Left cardiac atrium (tissue), 4 donors: ENCODE results near the gene RELN. TPM values are rescaled to one million over a fixed set of nuclear protein-coding genes. Genes with fewer than 3 reads are reported as not detected.

Experiments used
- ATAC-seq, 2 donors: fragments of 200-7000 bp; cut with Tn5 transposase; one replicate each; pipeline ENCODE4 v1.9.1; 2020; ENCODE audit warnings: mild to moderate bottlenecking in 2 of 2, moderate library complexity in 2 of 2
- DNase-seq: peaks from one replicate; pipeline ENCODE4 v3.0.0-alpha.2; 2020
- intact Hi-C, 2 donors: fragments of 100-400 bp; cut with DNase I; formaldehyde crosslinking; loops; one replicate each; pipeline versions ENCODE4 v1.14.1 to v1.15.1; 2022 to 2023
- total RNA-seq, 2 donors: library from RNA; stranded (reverse); fragmentation: NEBNext Ultra II Directional; extraction: Animal tissue kit (Norgen Biotek cat#: 25700); gene quantifications; one replicate each; pipeline ENCODE4 v1.2.1, GENCODE V29; 2021
- donor health status: DM: no; HTN: yes; CAD: no.
- donor health status: DM: no; HTN: yes; CAD: no; lungs with severe emphysema.
- donor health status: DM: yes; HTN: yes; CAD: no.
- donor health status: Dilated cardiomyopathy.

Gene RELN
- total RNA-seq, 2 donors from 2014 or later: 3.3 to 3.6 TPM

GRCh38 chr7:103951311-103951710, 38.1 kb downstream of the RELN start:
- intact Hi-C loops: no loop called here
- ATAC-seq (no peak), DNase-seq (no peak)

GRCh38 chr7:103949374-103949773, 40.1 kb downstream of the RELN start:
- ATAC-seq: no peak
- intact Hi-C loops: no loop called here
- DNase-seq: no peak

- intact Hi-C loops: no loop called here
- no peak for ATAC-seq
- no peak for DNase-seq
Measured at GRCh38 chr7:103947026-103947655, 42.3 kb downstream of the RELN start.

- intact Hi-C loops: no loop called here
- no peak for DNase-seq
- no peak for ATAC-seq
Measured at GRCh38 chr7:103944230-103944900, 45.1 kb downstream of the RELN start.

- DNase-seq (no peak), ATAC-seq (no peak)
- intact Hi-C loops: no loop called here
Measured at GRCh38 chr7:103941976-103942375, 47.5 kb downstream of the RELN start.

- DNase-seq: no peak
- ATAC-seq: no peak
- intact Hi-C loops: no loop called here
Measured at GRCh38 chr7:103940382-103941268, 48.8 kb downstream of the RELN start.

- ATAC-seq (no peak), DNase-seq (no peak)
- intact Hi-C loops: no loop called here
Measured at GRCh38 chr7:103937680-103938079, 51.8 kb downstream of the RELN start.

GRCh38 chr7:103936558-103936957, 52.9 kb downstream of the RELN start:
- DNase-seq: no peak
- ATAC-seq: no peak
- intact Hi-C loops: no loop called here

GRCh38 chr7:103934508-103934907, 55.0 kb downstream of the RELN start:
- ATAC-seq: no peak
- intact Hi-C loops: no loop called here
- DNase-seq: no peak

GRCh38 chr7:103932389-103932788, 57.1 kb downstream of the RELN start:
- no peak for ATAC-seq
- DNase-seq: no peak
- intact Hi-C loops: no loop called here

- DNase-seq (no peak), ATAC-seq (no peak)
- intact Hi-C loops: no loop called here
Measured at GRCh38 chr7:103929901-103930311, 59.6 kb downstream of the RELN start.

- intact Hi-C loops: no loop called here
Measured at GRCh38 chr7:103928581-103928980, 60.9 kb downstream of the RELN start.

GRCh38 chr7:103924184-103924583, 65.3 kb downstream of the RELN start:
- intact Hi-C loops: no loop called here
- DNase-seq (no peak), ATAC-seq (no peak)

More at GRCh38 chr7:103928581-103928980, 60.9 kb downstream of the RELN start:
- DNase-seq (no peak), ATAC-seq (no peak)

GRCh38 chr7:103922407-103922806, 67.1 kb downstream of the RELN start:
- no peak for ATAC-seq
- intact Hi-C loops: no loop called here
- no peak for DNase-seq

- DNase-seq (no peak), ATAC-seq (no peak)
- intact Hi-C loops: no loop called here
Measured at GRCh38 chr7:103921692-103922091, 67.8 kb downstream of the RELN start.

- intact Hi-C loops: no loop called here
- ATAC-seq: no peak
Measured at GRCh38 chr7:103919272-103919868, 70.1 kb downstream of the RELN start.

GRCh38 chr7:103918631-103919271, 70.7 kb downstream of the RELN start:
- intact Hi-C loops: no loop called here
- no peak for ATAC-seq
- no peak for DNase-seq

More at GRCh38 chr7:103919272-103919868, 70.1 kb downstream of the RELN start:
- DNase-seq: no peak

GRCh38 chr7:103915680-103916357, 73.6 kb downstream of the RELN start:
- intact Hi-C loops: no loop called here
- DNase-seq (no peak), ATAC-seq (no peak)
